Epithelial cell of esophagus (primary cell): ENCODE data around the gene CNN2.

Experiments used
- DNase-seq: peaks from one replicate; pipeline ENCODE4 v3.0.0; 2010; ENCODE audit warnings: low read depth
- H3K4me3 ChIP-seq: 2 replicates; pipeline ENCODE4 v1.5.1; 2011; ENCODE audit warnings: mild to moderate bottlenecking, low read length, control low read depth
- TF ChIP-seq, protein P1 (sequence below): IDR thresholded peaks from 2 replicates; pipeline ENCODE4 v1.5.1; 2011; ENCODE audit warnings: low read depth, mild to moderate bottlenecking, low read length, control low read depth, inconsistent platforms; ENCODE audit not compliant: insufficient read depth; ENCODE audit errors: missing control alignments

The CNN2 gene

DNA sequence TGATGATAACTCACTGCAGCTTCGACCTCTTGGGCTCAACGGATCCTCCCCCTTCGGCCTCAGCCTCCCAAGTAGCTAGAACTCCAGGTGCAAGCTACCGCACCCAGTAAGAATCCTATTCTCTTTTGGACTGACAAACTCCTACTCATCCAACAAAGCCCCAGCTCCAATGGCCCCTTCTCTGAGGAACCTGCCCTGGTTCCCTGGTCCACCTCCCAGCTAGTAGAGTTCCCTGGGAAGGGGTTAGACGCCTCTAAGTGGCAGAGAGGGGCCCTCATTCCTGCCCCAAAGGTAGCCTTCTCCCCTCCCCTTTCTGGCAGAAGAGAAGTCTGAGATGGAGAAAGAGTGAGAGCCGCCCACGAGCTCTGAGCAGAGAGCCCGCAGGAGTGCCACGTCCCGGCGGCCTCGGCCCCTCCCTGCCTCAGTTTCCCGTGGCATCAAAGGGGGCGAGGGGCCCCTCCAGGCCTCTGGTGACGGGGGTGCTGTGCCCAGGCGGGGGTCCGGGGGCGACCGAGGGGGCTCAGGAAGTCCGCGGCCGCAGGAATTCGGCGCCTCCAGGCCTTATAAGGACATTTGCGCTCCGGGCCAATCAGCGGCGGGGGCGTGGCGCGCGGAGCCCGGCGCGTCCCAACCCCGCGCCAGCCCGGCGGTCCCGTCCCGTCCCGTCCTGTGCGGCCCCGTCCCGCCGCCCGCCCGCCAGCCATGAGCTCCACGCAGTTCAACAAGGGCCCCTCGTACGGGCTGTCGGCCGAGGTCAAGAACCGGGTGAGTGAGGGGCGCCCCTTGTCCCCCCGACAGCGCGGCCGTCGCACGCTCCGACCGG, at the start of gene CNN2:
CNN2 (plus strand) TSS at position 649 of the 823 bp plus-strand sequence; CDS start at position 703, 54 bp downstream.
- H3K4me3 ChIP-seq, result peak within 1 kb of the TSS; percentile 97
- peak; percentile 81 for DNase-seq
- TF ChIP-seq, protein P1, sequence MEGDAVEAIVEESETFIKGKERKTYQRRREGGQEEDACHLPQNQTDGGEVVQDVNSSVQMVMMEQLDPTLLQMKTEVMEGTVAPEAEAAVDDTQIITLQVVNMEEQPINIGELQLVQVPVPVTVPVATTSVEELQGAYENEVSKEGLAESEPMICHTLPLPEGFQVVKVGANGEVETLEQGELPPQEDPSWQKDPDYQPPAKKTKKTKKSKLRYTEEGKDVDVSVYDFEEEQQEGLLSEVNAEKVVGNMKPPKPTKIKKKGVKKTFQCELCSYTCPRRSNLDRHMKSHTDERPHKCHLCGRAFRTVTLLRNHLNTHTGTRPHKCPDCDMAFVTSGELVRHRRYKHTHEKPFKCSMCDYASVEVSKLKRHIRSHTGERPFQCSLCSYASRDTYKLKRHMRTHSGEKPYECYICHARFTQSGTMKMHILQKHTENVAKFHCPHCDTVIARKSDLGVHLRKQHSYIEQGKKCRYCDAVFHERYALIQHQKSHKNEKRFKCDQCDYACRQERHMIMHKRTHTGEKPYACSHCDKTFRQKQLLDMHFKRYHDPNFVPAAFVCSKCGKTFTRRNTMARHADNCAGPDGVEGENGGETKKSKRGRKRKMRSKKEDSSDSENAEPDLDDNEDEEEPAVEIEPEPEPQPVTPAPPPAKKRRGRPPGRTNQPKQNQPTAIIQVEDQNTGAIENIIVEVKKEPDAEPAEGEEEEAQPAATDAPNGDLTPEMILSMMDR, result no peak

- no peak for DNase-seq
- H3K4me3 ChIP-seq, result no peak overlapping the region
- TF ChIP-seq, protein P1, result no peak
Measured at GRCh38 chr19:977058-977464, 49.3 kb upstream of the CNN2 start.

DNA sequence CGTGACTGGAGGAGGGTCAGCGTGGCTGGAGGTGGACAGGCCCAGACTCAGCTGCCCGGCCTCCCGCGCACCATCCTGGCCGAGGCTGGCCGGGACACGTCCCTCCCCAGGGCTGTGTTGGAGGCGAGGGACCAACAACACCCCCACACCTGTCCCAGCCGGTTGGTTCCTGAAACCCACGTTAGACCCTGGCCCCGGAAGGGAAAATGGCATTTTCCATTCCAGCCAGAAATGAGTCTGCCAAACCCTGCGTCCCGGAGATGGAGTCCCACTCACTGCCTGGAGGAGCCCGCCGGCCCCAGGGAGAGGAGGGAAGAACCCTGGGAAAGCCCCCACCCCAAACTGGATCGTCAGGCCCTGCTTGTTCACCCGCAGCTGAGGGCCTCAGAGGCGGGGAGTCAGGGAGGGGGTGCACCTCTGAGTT, 47.1 kb upstream of the CNN2 start:
- H3K4me3 ChIP-seq, result no peak overlapping the region

GRCh38 chr19:980133-980998, 46.0 kb upstream of the CNN2 start:
- no peak for DNase-seq
- TF ChIP-seq, protein P1, result no peak
- H3K4me3 ChIP-seq, result no peak overlapping the region

More for the DNA sequence above, 47.1 kb upstream of the CNN2 start:
- TF ChIP-seq, protein P1, result no peak
- DNase-seq, result peak; percentile 48

- TF ChIP-seq, protein P1, result peak; percentile 28
- H3K4me3 ChIP-seq, result peak overlapping the region; percentile 22
- peak; percentile 47 for DNase-seq
Measured at GRCh38 chr19:982567-983170, 43.7 kb upstream of the CNN2 start.

- H3K4me3 ChIP-seq, result peak within 1 kb of the TSS; percentile 94
- TF ChIP-seq, protein P1, result no peak
- DNase-seq, result peak; percentile 89
Measured at GRCh38 chr19:984165-984967, 42.0 kb upstream of the CNN2 start, which contains the start of gene WDR18. TSS of gene WDR18 (plus strand) at chr19:984345. CDS start at chr19:984354, 9 bp downstream.
